ENCODE data around the gene DNAJC7.

- TF ChIP-seq CTCF (IDR thresholded peaks at IDR 0.05) (no peak), POLR2A (IDR thresholded peaks at IDR 0.05) (no peak)
Measured at GRCh38 chr17:42028791-42029127, 11.5 kb upstream of the DNAJC7 start.

Measured in adrenal gland (tissue), 5 donors.